HG03066 (cell line): ENCODE data around the gene FCHSD1.

Experiments used
- ATAC-seq: cut with Tn5 transposase; IDR thresholded peaks from one replicate; pipeline ENCODE4 v1.9.1; 2021; ENCODE audit warnings: low read depth; ENCODE audit not compliant: unreplicated experiment

Gene FCHSD1

DNA sequence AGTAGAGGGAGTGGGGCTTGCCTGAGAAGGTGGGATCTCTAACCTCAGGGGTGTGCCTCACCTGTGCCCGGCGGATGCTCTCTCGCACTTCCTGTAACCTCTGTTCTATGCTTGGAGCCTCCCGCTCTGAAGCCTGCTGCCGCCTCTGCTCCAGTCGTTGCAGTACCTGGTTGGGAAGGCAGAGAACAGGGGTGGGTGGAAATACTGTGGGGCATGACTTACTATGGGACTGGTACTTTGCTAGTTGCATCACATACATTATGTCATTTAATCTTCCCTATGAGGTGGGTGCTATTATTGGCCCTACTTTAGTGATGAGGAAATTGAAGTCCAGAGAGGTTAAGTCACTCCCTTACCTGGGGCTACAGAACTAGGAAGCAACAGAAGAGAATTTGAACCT is 5.2 kb downstream of the FCHSD1 start:
- ATAC-seq: no peak

DNA sequence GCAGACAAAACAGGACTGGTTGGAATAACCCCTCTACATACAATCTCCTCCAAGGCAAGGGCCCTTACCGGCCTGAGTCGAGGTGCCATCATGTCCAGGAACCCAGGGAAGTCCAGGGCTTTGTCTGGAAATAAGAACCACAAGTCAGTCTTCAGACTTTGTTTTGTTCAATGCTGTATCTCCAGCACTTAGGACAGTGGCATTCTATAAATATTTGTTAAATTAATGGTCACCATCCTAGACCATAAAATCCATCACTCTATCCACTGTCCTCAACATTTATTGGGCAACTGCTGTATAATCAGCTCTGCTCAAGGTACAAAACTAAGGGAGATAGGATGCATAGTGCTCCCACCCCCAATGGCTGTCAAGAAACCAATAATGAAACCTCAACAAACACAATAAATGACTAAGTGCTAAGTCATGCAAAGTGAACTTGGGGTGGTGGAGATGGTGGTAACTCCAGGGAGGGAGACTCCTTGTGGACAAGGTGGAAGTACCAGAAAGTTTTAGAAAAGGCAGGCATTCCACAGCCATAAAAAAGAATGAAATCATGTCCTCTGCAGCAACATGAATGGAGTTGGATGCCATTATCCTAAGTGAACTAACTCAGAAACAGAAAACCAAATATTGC is 9.5 kb downstream of the FCHSD1 start:
- peak; percentile 40 for ATAC-seq

DNA sequence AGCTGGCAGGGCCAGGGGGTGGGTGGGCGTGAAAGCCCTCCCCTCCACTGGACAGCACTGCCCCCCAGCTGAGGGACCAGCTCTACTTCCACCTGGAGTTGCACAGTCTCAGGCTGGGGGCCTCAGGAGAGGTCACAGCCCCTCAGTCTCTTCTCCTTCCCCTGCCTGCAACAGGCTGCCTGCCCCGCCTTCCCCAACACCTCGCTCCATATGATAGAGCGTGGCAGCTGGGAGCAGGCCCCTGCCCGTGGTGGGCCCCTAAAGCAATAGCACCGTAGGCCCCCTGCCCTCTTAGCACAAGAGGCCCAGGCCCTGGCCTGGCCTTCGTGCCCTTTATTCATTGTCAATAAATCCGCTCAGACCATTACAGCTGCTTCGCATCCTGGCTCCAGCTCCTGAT is 10.5 kb downstream of the FCHSD1 start:
- ATAC-seq: no peak

DNA sequence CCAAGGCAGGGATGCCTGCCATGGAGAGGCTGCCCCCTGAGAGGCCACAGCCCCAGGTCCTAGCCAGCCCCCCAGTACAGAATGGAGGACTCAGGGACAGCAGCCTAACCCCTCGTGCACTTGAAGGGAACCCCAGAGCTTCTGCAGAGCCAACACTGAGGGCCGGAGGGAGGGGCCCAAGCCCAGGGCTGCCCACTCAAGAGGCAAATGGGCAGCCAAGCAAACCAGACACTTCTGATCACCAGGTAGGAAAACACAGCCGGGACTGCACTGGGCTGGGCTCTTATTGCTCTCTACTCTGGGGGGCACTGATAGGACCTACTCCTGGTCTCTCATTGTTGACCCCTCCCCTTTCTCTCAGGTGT is 11.2 kb downstream of the FCHSD1 start:
- no peak for ATAC-seq

DNA sequence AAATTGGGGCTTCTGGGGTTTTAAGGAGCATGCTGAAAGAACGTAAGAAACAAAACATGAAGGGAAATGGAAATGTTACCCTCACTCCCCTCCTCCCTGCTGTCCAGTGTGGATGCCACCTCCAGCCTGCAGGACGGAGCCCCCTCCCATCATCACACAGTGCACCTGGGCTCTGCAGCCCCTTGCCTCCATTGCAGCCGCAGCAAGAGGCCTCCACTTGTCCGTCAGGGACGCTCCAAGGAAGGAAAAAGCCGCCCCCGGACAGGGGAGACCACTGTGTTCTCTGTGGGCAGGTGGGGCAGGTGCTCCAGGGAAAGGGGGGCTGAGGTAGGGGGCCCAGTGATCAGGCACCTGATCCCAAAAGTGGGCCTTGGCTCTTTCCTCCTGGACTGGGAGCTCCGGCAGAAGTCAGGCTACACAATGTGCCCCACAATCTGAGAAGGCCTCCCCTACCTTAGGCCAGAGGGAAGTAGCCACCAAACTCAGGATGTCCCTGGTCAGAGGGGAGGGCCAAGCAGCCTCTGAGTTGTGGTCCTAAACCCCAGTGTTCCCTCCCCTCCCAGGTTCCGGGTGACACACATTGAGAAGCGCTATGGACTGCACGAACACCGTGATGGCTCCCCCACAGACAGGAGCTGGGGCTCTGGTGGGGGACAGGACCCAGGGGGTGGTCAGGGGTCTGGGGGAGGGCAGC is 11.7 kb downstream of the FCHSD1 start:
- ATAC-seq: no peak

DNA sequence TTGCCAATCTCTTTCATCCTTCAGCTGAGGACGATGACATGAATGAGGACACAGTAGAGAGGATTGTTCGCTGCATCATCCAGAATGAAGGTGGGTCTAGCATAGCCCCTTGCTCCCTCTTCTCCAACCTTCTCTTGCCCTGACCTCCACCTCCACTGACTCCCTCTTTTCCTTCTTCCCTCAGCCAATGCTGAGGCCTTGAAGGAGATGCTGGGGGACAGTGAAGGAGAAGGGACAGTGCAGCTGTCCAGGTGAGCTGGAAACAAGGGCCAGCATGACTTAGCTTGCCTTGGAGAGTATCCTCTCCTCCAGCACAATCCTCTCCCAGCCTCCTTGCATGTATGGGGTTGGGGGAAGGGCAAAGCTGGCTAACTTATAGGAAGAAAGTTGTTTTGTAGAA is 12.4 kb downstream of the FCHSD1 start:
- no peak for ATAC-seq

DNA sequence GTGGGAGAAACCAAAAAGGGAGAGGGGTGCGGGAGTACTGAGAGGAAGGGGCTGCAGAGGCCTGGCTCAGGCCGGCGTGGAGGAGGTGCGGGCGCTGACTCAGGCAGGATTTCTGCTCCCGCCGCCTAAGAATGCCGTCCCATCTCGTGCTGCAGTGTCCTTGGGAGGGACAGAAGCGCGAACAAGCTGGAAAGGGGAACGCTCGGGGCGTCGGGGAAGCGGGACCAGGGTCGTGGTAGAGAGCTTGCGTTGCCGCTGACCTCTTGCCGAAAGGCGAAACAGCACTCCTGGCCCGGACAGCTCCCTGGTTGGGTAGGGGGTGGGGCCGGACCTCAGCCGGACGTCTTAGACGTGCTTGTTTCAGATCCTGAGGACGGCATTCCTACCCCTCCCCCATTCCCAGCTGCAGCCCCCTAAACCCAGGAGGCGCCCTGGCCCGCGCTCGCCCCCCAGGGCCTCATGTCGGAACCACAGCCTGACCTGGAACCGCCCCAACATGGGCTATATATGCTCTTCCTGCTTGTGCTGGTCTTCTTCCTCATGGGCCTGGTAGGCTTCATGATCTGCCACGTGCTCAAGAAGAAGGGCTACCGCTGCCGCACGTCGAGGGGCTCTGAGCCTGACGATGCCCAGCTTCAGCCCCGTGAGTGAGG is 13.3 kb downstream of the FCHSD1 start:
- no peak for ATAC-seq

DNA sequence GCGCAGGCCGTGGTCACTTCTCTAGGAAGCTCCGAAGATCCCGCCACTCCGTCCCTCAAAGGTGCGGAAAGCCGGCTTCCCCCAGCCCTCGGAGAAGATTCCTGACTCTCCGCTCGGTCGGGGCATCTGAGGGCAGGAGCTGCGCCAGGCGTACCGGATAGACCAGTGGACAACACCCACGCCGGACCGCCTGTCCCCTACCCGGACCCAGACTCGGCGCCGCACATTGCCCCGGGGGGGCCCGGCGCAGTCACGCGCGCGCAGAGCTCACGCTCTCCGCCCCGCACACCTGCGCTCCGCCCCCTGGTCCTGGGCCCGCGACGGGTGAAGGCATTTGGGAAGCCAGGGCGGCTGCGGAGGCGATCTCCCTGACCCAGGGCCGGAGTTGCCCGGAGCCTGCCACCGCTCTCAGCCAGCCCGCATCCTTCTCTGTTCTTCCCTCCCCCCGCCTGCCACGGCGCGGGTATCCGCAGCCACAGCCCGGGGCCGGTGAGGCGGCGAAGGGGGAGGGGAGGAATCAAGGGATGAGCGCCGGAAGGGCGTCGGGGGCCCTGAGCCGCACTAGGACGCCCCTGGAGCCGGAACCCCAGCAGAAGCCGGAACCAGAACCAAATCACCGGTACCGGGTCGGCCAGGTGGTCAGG is 14.0 kb downstream of the FCHSD1 start:
- peak; percentile 20 for ATAC-seq

DNA sequence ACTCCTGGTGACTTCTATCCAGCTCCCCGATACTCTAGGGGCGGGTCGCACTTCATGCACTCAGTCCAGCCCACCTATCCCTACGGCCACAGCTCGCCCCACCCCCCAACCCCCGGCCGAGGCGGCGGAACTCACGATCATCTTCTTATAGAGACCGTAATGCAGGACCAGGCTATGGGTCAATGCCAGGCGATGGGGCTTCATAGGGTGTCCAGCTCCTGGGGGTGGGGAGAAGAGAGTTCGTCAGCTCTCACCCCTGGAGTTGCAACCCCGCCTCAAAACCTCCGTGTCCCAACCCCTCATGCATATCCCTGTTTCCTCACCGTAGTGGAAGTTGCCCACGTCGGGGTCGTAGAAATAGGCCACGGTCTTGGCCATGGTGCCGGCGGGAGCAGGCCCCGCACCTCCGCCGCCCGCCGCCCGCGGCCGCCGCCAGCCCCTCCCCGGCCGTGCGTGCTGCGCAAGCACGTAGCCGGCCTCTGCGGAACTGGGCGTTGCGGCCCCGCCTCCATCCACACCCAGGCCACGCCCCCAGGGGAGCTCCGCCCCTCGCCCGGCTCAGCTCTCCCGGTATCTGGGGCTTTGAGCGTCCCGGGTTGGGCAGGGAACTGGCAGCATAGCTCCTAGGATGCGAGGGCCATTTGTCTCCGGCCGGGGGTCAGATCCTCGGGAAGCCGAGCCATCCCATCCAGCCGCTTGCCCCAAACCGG is 14.7 kb downstream of the FCHSD1 start, which contains the start of the genes HDAC3 and RELL2:
Gene HDAC3 (minus strand): TSS at position 437 of the 710 bp plus-strand sequence. CDS start 59 bp downstream, at position 378.
Gene RELL2 (plus strand): TSS at position 585 of the 710 bp plus-strand sequence. CDS start 1,229 bp downstream, outside the sequence.
- ATAC-seq: peak; percentile 67

DNA sequence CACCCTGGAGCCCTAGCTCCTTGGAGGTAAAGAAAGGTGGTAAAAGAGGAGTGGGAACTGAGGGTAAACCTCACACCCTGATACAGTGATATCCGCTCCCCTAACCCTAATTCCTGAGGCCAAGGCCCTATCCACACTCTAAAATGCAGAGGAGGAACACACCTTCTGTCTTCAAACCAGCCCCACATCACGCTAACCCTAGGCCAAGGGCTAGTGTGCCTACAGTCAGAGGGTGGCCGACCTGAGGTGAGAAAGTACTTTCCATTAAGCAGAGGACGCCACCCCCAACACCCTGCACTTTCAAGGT is 15.2 kb downstream of the FCHSD1 start:
- no peak for ATAC-seq

DNA sequence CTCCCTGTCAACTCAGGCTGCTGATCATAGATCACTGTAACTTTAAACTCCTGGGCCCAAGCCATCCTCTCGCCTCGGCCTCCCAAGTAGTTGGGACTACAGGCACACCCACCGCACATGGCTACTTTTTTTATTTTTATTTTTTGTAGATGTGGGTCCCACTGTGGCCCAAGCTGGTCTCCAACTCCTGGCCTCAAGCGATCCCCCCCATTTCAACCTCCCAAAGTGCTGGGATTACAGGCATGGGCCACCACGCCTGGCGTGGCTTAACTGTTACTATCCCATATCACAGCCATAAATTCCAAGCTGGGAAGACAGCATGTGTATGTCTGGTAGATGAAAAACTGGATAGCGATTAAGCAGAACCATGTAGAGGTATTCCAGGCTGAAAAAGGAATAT is 15.6 kb downstream of the FCHSD1 start:
- ATAC-seq: no peak

DNA sequence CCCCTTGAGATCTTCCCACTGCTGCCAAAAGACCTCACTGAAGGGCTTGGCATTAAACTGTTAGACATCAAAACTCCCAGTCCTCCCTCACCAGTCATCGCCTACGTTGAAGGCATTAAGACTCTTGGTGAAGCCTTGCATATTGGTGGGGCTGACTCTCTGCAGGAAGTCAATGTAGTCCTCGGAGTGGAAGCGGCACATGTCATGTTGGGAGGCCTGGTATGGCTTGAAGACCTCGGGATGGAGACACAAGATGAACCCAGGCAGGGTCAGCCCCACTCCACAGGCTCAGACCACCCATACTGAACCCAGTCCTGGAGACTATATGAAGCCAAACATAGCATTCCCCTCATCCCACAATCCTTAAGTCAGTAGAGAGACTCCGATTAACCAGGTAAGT is 16.5 kb downstream of the FCHSD1 start:
- ATAC-seq: no peak

DNA sequence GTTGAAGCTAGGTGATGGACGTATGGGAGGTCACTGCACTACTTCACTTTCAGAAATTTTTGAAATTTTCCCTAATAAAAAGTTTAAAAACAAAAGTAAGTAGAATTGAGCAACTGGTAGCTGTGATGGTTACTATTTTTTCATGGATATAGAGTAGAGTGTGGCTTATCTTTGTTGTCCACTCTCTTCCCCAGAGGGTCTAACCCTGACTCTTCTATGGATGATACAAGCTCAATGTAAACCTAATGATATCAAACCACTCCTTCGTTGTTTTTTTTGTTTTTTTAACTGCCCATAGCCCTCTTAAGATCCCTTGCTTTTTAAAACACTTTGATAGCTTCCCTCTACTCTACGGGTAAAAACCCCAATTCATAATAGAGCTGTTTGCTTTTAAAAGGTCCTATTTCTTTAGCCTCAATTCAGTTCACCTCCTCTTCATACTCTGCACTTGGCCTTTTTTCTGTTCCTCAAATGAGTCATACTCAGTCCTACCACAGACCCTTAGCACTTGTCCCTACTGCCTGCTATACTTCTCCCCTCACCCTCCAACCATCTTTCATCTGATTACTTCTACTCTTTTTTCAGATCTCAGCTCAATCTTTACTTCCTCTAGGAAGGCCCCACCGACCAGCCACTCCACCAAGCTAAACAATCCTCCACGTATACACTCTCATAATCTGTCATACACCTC is 17.2 kb downstream of the FCHSD1 start:
- ATAC-seq: peak; percentile 61

DNA sequence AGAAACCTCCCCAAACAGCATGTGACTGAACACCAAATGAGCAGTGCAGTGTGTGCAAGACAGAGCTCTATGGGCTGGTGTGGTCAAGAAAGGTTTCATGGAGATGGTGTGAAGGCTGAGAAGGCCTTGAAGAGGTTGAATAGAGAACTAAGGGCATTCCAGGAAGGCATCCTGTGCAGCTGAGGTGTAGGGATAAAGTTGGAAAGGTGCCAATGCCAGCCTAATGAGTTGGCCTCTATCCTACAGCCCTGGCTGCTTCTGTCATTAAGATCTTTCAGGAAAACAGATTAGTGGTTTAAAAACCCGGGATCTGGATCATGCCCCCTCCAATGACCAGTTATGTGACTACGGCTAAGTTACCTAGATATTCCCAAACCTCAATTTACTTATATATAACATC is 18.6 kb downstream of the FCHSD1 start:
- ATAC-seq: no peak

DNA sequence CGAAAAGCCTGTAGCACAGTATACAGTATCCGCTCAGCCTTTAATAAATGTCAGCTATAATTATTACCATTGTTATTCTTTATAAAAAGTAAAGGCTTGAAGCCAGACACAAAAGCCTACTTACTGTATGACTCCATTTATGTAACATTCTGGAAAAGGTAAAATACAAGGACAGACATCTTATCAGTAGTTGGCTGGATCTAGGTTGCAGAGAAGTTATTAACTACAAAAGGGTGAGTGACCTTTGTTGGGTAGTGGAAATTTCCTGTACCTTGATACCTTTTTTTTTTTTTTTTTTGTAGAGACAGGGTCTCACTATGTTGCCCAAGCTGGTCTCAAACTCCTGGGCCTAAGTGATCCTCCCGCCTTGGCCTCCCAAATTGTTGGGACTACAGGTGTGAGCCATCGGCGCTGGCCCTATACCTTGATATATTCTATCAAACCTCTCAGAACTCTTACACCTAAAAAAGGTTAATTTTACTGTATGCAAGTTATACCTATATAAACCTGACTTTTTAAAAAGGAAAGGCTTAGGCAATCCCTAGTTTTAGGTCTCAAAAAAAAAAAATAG is 20.6 kb downstream of the FCHSD1 start:
- no peak for ATAC-seq

DNA sequence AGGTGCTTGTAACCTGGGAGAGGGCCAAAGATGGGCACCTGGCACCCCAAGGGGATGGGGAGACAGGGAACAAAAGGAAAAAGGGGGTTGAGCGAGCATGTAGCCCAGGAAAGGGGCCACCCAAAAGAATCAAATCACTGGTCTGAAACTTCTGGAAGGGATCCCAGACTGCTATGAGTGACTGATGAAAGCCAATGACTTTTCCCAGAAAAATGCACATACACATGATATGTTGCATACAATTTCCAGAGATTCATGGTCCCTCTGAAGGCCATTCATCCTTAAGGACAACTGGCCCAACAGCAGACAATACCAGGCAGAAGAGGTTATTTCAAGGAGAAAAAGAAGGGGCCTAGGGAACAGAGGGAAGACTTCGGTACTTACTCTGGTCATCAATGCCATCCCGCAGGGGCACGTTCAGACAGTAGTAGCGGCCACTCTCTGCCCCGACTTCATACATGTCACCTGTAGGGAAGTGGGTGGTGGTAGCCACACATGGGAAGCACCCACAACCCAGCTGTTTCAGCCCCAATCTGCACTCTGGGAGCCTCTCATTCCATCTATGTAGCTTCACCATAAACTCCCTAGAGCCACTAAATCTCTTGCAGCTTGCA is 22.9 kb downstream of the FCHSD1 start:
- no peak for ATAC-seq

DNA sequence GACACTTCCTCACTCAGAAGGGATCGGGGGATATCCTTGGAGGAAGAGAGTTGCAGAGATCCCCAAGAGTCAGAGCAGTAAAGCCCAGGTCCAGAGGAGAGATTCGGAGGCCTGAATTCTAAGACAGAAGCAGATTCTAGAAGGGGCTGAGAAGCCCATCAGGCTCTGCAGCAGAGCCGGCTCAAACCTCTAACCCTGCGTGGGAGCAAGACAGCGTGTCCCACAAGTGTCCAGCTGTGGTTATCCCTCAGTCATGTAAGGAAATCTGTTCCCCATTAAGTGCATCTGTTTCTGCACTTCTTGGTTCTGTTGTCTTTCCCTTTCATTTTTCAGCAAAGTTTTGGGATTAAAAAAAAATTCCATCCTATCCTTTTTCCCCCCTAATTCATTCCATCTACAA is 27.6 kb downstream of the FCHSD1 start:
- ATAC-seq: no peak

DNA sequence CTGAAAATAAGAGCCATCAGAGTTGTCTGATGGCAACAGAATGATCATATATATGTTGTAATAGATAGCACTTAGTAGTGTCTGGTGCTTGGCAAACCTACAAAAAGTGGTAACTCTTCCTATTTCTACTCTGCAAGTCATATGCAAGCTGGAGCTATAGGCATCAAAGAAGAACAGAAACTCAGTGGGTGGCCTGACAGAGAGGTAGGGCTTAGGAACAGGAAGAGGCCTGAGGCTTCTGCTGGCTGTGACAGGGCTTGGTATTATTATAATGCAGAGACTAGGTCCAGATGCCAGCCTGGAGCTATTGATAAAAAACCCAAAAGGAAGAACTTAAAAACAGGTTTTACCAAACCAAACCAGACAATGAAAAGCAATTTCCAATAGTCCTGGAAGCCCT is 28.0 kb downstream of the FCHSD1 start:
- ATAC-seq: peak; percentile 47

DNA sequence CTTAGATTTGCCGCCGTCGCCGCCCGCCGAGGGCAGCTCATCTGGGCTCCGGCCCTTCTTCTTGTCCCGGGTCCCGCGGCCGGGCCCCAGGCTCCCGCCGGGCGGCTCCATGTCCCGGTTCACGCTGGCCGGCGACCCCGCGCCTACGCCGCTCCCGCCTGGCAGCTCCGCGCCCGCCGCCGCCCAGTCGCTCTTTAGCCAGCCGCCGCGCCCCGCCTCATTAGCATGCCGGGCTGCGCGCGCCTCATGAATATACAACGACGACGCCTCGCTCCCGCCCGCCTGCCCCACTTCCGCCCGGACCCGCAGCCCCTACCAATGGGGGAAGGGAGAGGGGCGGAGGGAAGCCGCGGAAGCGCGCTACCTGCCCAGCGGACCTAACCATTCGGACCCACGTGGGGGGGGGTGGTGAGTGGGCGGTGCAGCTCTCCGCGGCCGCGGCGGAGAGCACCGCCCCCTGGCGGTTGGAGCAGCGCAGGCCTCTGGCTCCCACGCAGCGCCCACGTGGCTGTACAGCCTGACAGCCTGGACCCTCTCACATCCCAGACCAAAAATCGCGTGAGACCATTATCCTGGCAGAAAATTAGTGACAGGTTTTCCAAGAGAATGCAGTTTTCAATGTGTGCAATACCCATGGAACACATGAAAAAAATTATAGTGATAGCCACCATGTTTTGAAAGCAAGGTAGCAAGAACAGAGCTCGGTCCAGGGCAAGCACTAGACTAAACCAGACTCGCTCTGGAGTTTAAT is 32.2 kb downstream of the FCHSD1 start, which contains the start of gene DIAPH1:
Gene DIAPH1 (minus strand): TSS at position 197 of the 751 bp plus-strand sequence. CDS start 86 bp downstream, at position 111.
- peak; percentile 86 for ATAC-seq
